Measurements from ENCODE around the gene KCNH3. TPM values are rescaled to one million over a fixed set of nuclear protein-coding genes. Genes with fewer than 3 reads are reported as not detected.
A peak's percentile ranks its signal among the peaks of the same experiment; 100 is the strongest.
"Not testable (repeated sequence)": the region's sequence is repeated elsewhere in the genome, so short reads cannot be mapped to it uniquely, and the experiment has no call there.

Gene KCNH3
- 1.1 TPM for total RNA-seq

DNA sequence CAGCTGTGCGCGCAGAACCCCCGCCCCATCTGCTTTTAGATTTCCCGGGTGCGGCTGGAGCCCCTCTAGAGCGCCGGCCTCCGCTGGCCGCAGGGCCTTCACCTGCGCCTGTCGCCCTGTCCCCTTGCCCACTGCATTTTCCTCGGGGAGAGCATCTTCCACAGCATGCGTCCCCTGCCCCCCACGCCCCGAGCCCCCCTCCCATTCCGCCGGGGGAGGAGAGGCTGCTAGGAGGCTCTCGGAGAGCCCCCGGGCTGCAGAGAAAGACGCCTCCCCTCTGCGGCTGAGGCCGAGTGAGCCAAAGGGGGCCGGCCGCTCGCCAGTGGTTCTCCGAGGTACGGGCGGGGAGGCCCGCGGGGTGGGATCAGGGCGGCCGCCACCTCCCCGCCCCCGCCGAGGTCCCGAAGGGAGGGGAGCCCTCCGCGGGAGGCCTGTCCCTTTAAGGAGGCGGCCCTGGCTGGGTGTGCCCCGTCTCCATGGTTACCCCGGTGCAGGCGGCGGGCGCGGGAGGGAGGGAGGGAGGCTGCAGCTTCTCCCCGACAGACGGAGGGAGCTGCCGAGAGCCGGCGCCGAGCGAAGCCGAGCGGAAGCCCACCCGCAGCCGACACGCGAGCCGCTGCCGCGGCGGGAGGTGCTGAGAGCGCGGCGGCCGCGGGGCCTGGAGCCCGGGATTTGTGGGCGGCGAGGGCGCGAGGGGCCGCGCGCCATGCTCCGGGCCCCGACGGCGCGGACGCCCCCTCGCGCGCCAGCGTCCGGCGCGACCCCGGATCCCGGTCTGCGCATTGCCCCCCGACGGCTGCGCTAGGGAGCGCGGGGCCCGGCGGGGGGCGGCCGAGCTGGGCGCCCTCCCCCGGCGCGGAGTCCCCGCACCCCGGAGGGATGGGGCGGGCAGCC, at the start of gene KCNH3:
TSS of gene KCNH3 (plus strand) at position 521 of the 894 bp plus-strand sequence. CDS start 387 bp downstream, outside the sequence.
- peak; percentile 83 for DNase-seq (ENCODE audit: low spot score)

DNA sequence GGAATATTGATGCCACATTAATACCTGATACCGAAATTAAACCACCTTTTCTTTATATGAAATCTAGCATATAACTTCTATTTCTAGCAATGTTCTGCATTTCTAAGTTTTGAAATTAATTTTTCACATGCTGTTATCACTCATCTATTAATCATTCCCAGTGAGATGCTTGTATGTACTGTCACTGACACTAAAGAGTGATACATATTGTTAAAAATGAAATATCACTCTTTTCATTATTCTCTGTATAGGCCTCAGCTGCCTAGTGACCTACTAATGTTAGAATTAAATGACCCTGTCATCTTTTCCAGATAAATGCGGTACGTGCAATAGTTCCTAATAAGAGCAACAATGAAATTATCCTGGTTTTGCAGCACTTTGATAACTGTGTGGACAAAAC, 49.7 kb upstream of the KCNH3 start:
- no peak for DNase-seq (ENCODE audit: low spot score)

GRCh38 chr12:49489720-49490119, 49.1 kb upstream of the KCNH3 start:
- DNase-seq (ENCODE audit: low spot score) = no peak

GRCh38 chr12:49491823-49492222, 47.0 kb upstream of the KCNH3 start:
- no peak for DNase-seq (ENCODE audit: low spot score)

- no peak for DNase-seq (ENCODE audit: low spot score)
Measured at GRCh38 chr12:49493900-49494299, 44.9 kb upstream of the KCNH3 start.

DNA sequence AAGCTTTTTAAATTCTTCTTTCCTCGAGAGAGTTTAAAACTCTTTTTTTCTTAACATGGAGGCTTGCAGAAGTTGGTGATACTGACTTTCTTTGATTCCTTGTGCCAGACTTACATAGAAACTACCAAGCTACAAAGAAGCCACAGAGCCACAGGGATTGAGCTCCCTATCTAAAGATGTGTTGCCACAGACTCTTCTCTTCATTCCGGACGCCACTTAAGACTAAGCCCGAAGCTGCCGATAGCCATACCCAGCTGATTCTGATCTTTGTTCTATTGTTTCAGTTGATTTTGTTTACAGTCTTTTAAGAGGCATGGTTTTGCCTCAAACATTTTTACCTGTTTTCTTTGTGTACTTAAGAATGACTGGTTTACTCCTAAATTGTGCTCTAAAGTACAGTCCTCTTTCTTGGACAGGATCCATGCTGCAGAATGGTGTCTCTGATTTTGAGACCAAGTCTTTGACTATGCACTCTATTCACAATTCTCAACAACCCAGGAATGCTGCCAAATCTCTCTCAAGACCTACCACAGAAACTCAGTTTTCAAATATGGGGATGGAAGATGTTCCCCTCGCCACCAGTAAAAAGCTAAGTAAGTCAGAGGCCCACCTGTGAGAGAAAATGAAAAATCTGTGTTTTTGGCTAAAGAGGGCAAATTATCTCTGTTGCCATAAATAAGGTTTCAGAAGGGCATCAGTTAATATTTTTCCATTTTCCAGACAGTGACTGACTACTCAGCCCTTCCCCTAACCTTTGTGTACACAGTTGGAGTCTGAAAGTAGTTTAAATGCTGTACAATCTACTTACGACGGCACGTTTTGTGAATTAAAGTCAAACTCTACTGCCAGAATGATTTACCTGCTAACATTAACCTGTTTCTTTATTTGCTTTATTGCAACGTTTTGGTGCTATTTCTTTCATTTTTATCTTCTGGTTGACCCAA, 42.1 kb upstream of the KCNH3 start:
- DNase-seq (ENCODE audit: low spot score) = no peak

- DNase-seq (ENCODE audit: low spot score) = no peak
Measured at GRCh38 chr12:49501895-49502294, 36.9 kb upstream of the KCNH3 start.

- DNase-seq (ENCODE audit: low spot score) = no peak
Measured at GRCh38 chr12:49502590-49502989, 36.2 kb upstream of the KCNH3 start.

GRCh38 chr12:49503674-49504180, 35.1 kb upstream of the KCNH3 start:
- no peak for DNase-seq (ENCODE audit: low spot score)

- DNase-seq (ENCODE audit: low spot score) = no peak
Measured at GRCh38 chr12:49505672-49506071, 33.2 kb upstream of the KCNH3 start.

- no peak for DNase-seq (ENCODE audit: low spot score)
Measured at GRCh38 chr12:49507139-49507538, 31.7 kb upstream of the KCNH3 start.

DNA sequence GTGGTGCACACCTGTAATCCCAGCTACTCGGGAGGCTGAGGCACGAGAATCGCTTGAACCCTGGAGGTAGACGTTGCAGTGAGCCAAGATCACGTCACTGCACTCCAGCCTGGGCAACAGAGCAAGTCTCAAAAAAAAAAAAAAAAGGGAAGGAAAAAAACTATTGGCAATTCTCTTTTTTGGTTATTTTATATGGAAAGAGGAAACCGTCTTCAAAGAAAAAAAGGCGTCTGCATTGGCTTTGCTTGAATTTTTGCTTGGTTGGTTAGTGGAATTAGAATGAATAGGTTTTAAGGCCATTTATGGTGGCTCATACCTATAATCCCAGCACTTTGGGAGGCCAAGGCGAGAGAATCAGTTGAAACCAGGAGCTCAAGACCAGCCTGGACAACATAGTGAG, 29.1 kb upstream of the KCNH3 start:
- not testable (repeated sequence) for DNase-seq (ENCODE audit: low spot score)

DNA sequence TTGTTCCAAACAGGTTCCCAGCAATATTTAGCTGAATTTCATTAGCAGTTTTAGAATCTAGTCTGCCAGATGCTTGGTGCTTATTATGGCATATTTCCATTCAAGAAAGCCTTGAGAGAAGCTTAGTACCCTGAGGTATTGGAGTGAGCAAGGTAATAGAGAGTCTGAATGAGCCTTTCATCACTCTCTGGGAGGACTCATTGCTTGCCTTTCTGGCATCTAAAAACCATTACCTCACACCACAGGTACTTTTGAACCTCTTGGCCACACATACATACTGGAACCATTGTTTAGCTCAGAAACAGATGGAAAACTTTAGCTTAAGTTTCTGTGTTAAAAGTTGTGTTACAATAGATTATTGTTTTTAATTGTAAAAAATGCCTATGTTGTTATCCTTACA, 27.4 kb upstream of the KCNH3 start:
- no peak for DNase-seq (ENCODE audit: low spot score)

DNA sequence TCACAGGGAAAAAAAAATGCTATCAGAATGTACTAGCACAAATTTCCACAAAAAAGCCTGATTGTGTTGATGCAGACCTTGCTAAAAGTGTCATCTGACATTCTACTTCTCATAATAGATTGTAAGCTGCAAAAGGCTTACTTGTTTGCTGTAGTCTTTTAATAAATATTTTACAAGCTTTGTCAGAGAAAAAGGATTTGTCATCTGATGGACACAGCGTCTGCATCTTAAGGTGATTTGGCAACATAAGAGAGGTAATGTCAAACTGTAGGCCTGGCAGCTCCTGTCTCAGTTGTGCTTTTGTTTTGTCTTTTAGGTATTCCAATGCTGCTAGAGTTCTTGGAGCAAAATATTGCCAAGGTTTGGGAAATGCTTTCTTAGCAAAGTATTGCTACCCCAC, 26.3 kb upstream of the KCNH3 start:
- DNase-seq (ENCODE audit: low spot score) = no peak

DNA sequence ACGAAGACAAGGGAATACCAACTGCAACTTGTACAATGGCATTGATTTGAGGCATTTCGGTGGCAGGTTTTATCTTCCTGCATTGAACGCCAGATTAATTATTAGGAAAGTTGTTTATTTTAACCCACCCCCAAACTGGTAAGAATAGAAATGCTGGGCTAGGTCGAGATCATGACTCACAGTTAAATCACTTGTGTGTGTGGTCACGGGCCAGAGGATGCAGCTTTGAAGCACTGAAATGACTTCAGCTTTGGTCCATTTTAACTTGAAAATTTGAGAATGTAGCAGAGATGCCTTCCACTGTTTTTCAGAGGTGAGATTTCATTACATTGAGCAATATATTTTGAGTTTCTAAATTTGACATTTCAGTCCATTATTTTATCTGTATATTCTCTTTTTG, 23.6 kb upstream of the KCNH3 start:
- no peak for DNase-seq (ENCODE audit: low spot score)

DNA sequence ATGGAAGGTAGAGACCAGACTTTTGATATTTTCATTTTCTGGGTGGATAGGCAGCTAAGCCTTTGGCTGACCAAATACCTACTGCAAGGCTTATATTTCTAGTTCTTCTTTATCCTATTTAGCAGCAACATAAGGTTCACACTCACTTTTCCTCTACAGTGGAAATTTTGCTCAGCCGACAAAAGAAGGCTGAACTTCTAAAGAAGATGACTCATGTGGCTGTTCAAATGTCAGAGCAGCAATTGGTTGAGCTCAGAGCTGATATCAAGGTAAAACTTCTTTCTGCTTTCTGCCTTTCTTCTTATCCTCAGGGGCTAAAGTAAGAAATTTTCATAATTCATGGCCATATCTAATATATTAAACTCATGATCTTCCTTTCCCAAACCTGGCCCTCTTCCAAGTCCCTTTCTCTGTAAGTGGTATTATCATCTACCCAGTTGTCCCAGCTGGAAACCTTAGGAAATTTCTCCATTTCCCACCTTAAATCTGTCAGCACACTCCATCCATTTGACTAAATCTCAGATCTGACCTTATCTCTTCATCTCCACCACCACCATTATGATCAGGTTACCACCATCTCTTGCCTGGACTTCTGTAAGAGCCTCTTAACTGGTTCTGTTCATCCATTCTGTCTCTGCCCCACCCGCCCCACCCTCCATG, 19.8 kb upstream of the KCNH3 start:
- no peak for DNase-seq (ENCODE audit: low spot score)

DNA sequence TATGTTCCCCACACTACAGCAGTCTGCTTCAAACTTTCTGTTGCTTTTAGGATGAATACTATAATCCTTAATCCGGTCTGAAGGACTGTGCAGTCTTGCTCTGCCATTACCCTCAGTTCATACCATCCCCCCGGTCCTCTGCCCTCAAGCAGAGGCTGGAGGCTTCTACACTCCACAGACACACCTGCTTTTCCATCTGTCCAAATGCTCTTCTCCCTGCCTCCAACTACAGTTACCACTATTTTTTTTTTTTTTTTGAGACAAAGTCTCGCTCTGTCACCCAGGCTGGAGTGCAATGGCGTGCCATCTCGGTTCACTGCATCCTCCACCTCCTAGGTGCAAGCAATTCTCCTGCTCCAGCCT, 19.3 kb upstream of the KCNH3 start:
- no peak for DNase-seq (ENCODE audit: low spot score)

GRCh38 chr12:49521389-49521788, 17.4 kb upstream of the KCNH3 start:
- DNase-seq (ENCODE audit: low spot score) = no peak

GRCh38 chr12:49524660-49525324, 14.0 kb upstream of the KCNH3 start:
- no peak for DNase-seq (ENCODE audit: low spot score)

DNA sequence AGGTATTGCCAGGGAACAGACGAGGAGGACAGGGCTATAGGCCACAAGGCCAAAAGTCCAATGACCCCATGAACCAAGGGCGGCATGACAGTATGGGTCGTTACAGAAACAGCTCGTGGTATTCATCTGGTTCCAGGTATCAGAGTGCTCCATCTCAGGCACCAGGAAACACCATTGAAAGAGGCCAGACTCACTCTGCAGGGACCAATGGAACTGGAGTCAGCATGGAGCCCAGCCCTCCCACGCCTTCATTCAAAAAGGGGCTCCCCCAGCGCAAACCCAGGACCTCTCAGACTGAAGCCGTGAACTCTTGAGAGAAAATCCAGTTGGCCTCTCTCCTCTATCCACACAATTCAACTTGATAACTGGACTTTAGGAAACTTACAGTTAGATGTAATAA, 12.9 kb upstream of the KCNH3 start:
- no peak for DNase-seq (ENCODE audit: low spot score)

- no peak for DNase-seq (ENCODE audit: low spot score)
Measured at GRCh38 chr12:49527361-49528130, 11.3 kb upstream of the KCNH3 start.

Data from ureter (tissue), 1 donor.